ENCODE results near the gene OTOF.
A peak's percentile ranks its signal among the peaks of the same experiment; 100 is the strongest.

The OTOF gene

DNA sequence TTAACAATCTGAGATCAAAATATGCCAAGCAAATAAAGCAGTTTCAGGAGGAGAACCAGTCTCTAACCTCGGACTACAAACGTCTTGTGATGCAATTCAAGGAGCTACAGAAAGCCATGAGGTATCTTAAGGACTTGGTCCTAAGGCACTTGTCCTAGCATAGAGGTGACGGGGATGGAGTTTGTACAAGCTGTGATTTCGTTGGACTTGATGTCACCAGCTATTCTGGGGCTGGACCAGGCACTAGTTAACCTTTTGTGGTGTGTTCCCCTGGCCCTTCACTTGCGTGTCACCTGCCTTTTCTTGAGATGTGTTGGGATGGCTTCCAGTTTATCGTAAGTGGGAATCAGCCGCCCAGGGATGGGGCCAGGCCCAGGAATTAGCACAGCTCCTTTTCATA lies 33.7 kb downstream of the OTOF start:
- DNase-seq: no peak

DNA sequence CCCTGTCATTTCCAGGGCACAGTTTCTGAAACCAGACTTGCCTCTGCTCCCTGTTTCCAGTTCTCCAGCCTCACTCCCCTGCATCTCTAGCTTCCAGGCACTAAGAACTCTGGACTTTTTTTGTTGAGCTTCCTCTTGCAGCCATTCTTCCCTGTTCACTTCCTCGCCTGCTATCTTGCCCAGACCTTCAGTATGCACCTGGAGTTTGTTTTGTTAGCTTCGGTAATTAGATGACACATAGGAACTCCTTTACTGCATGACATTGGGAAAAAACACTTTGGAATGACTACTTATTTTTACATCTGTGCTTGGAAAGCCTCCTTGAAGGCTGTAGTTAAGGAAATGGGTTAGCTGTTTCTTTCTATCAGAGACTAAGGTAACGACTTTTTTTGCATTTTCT lies 35.2 kb downstream of the OTOF start:
- DNase-seq: no peak

DNA sequence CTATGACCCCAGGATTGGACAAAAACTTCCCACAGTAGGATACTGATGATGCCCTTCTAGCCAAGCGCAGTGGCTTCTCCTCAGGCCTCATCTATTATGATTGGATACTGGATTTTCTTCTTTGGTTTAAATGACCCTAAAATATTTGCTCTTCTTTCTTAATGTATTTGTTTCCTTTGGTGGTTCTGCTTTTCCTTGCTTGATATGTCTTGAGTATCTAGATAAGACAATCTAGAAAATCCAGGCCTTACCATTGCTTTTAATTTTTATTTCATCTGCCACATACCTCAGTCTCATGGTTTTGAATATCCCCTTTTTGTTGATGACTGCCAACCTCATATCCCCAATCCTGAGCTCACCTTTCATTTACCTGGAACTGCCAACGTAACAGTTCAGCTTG lies 35.6 kb downstream of the OTOF start:
- no peak for DNase-seq

DNA sequence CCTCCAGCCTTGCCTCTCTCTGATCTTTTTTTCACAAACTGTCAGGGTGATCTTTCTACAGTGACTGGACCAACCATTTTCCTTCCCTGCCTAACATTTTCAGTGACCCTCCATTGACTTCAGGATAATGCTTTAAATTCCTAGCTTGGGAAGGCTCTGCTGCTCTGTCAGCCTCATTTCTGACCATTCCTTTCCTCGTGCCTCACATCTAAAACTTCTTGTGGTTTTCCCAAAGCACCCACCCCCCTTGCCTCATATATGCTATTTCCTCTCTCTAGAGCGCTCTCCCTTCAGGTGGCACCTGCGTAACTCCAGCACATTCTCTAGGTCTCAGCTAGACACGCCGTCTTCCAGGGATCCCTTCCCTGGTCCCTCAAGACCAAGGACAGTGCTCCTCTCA lies 39.0 kb downstream of the OTOF start:
- no peak for DNase-seq

DNA sequence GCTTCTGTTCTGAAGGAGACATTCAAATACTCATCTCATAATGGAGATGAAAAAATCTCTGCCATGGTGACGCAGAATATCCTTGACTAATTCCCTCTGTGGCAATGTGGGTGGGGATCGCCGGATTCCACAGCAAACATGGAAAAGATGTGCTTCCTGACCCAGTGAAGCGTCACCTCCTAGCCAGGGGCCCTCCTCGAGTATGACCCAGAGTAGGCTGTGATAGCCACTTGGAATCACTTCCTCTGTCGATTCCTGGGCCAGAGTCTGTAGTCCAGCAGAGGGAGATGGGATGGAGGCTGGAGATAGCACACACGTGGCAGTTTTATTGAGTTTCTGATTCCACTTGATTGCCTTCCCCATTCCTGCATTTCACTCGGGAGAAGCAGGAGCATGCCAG lies 39.4 kb downstream of the OTOF start:
- DNase-seq: peak; percentile 2

DNA sequence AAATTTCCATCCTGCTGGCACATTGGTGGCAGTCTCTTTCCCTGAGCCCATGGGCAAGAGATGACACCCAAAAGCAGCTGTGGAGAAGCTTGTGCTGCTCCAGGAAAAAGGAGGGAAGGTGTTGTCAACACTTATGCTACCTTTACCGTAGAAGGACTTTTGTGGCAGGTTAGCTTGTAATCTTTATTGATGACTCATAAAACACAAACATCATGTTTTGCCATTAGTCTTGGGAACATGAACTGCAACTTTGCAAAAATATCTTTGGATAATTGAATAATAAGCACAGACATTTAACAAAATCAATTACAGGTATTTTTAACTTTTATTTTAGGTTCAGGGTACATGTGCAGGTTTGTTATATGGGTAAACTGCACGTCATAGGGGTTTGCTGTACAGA lies 42.8 kb downstream of the OTOF start:
- DNase-seq: no peak

DNA sequence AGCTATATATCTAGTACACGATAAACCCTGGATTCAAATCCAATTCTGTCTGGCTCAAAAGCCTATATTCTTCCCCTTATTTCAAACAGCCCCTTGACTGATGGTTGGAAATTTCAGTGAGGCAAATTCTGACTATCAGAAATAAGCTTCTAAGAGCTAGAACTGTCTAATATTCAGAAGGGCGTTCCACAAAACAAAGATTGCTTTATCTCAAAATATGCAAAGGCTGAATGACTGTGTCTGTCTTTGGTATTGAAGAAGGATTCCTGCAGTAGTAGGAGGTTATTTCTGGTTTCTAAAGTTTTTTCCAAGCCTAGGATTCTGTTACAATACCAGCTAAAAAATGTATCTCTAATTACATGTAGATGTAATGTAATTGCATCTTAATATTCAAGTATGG lies 45.1 kb downstream of the OTOF start:
- DNase-seq: no peak

DNA sequence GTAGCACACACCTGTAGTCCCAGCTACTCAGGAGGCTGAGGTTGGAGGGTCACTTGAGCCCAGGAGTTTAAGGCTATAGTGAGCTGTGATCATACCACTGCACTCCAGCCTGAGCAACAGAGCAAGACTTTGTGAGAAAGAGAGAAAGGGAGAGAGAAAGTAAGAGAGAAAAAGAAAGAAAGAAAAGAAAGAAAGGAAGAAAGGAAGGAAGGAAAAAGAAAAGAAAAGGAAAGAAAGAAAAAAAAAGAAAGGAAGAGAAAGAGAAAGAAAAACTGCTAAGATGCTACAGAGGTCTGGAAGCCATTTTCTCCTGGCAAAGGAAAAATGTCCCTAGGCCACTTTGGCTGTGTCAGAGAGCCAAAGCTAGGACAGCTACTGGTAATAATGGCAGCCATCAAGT lies 45.6 kb downstream of the OTOF start:
- DNase-seq: no peak

DNA sequence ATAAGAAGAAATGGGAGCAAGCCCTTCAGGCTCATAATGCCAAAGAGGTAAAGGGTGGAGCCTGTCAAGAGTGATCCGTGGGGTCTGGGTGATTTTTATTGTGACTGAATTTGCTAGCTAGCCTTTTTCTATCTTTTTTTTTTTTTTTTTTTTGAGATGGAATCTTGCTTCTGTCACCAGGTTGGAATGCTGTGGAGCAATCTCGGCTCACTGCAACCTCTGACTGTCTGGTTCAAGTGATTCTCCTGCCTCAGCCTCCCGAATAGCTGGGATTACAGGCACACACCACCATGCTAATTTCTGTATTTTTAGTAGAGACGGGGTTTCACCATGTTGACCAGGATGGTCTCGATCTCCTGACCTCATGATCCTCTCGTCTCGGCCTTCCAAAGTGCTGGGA lies 47.1 kb downstream of the OTOF start:
- no peak for DNase-seq

DNA sequence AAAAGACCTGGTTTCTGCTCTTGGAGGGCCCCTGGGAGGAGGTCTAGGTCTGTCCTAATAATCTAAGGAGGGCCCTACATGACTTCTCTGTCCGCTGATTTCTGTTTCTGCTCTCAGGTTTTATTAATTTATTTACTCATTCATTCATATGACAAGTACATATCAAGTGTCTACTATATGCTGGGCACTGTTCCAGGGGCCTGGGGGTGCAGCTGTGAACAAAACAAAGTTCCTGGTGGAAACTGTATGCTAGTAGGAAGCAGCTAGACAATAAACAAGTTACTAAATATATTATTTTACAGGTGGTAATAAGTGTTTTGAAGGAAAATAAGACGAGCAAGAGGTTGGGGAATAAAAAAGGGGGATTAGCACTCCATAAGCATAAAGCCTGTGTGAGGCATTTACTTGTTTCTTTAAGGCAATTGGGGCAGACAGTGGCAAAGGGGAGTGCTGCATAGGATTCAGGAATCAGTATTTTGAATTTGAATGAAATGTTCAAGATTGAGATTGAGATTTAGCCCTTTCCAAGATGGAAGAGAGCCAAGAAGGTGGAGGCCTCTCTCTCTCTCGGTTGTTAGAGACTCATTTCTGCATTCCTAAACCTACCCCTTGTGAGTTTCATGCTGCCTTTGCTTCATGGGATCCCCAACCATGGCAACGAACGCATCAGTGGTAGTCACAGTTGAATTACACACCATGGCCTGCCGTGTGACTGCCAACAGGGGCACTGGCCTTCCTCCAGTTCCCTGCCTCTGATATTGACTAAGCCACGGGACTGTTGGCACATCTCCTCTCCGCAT lies 47.9 kb downstream of the OTOF start:
- DNase-seq: peak; percentile 62

DNA sequence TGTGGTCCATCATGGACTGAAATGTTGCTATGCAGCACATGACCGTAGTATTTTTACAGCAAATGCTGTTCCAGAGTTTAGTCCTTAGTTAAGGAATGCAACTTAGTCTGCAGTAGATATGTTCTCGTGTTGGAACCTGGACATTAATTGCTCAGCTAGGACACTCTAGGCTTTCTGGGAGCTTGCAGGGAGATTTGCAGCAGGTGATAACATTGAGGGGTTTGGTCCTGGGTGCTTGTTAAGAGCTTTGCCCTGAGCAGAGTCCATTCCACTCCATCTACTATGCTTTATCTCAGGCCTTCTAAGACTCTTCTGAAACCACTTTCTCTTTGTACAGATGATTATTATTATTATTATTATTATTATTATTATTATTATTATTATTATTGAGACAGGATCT lies 49.1 kb downstream of the OTOF start:
- DNase-seq: no peak

DNA sequence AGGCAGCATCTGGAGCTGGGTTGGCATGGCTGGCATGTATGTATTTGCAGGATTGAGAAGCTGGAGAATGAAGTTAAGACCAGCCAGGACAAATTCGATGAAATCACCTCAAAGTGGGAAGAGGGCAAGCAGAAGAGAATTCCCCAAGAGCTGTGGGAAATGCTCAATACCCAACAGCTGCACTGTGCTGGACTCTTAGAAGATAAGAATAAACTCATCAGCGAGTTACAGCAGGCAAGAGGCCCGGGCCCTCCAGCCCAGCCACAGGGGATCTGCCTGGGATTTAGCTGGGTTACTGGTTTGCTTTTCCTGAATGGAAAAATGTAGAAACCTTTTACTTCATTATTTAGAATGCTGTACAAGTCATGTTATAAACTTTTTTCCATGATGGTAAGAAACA lies 53.7 kb downstream of the OTOF start:
- no peak for DNase-seq

DNA sequence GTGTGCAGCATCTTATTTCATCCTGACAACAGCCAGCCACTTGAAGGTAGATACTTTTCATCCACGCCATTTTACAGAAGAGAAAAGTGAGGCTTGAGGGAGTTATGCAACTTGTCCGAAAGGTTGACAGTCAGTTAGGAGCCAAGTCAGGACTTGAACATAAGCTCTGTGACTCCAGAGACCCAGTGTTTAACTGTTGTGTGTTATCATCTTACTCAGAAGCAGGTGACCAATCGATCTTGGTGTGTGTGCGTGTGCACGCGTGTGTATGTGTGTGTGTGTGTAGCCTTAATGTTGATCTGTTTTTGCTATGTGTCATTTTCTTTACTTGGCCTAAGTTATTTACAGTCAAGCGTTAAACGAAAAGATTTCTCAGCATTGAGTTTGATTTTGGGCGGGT lies 54.2 kb downstream of the OTOF start:
- DNase-seq: no peak

DNA sequence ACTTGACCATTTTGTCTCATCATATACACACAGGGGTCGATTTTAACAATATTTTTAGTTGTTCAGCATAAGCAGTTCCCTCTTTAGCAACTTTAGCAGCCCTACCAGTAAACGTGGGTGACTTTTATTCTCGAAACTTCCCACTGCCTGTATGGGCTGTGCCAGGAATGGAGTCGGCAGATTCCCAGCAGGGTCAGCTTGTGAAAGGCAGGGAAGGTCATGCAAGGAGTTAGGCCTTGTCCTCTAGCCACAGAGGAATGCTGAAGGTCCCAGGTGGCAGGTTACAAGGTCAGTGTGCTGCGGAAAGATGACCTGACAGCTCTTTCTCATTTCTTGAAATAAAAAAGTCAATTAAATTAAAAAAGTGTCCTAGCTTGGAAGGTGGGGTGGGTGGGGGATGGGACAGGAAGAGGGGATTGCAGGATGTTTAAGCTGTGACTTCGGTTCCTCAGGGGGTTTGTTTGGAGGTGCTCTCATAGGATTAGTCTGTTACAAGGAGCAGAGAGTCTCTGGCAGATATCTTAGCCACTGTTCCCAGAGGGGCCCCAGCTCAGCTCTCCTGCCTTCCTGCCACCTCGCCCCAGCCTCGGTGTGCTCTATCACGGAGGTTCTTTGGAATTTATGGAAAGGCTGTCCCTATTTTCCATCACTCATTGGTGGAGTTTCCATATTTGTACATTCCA lies 54.8 kb downstream of the OTOF start:
- DNase-seq: no peak

DNA sequence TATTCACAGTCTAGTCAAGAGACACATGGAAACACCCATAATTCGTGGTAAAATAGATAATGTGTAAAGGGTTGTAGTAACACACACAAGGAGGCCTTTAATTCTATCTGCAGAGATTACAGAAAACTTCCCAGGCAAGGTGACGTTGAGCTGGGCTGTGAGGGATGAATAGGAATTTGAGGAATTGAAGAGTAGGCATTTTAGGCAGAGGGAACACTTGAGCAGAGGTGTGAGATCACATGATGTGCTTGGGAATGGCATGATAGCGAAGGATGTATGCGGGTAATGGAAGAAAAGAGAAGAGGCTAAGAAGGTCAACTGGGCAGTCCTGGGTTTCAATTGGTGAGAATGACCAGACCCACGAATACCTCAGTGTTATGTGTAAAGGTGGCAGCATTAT lies 56.0 kb downstream of the OTOF start:
- DNase-seq: no peak

DNA sequence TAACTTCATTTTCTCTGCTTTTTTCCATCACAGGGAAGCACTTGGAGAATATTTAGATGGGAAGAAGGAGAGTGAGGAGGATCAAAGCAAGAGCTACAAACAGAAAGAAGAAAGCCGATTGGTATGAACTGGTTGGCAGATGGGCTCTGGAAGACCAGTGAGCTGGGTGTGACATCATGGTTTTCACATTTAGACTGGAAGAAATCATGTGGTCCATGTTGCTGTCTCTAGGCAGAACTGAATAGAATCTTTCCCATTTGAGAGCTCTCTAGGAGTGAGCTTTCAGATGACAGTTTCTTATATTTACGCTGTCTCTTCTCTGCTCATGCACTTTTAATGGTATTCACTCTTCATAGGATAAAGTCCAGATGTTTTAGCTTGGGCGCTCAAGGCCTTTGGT lies 63.6 kb downstream of the OTOF start:
- DNase-seq: no peak

DNA sequence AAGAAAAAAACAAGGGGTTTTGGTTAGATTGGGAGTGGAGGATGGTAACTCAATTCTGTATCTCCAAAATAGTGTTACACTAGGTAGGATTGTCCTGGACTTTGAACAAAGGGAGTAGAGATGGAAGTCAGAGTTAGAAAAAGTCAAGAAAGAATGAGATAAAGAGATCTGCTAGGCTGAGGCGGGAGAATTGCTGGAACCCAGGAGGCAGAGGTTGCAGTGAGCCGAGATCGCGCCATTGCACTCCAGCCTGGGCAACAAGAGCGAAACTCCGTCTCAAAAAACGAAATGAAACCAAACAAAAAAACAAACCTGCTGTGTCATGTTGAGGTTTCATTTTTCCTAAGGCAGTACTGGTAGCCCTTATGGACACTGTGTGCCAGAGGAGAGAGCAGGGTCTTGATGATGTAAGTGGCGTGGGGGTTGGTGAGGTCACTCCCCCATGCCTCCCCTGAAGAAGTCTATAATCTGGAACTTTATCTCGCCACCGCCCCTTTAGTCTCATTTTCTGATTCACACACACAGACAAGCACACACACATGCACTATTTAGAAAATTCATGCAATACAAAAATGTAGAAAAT lies 65.7 kb downstream of the OTOF start:
- DNase-seq: no peak

DNA sequence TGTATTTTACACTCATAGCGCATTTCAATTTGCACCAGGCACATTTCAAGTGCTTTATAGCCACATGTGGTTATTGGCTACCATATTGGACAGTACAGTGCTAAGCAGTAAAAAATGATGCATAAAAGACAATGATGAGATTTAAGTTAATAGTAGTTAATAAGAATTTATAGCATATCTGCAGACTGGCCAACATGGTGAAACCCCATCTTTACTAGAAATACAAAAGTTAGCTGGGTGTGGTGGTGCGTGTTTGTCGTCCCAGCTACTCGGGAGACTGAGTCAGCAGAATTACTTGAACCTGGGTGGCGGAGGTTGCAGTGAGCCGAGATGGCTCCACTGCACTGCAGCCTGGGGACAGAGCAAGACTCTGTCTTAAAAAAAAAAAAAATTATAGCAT lies 66.5 kb downstream of the OTOF start:
- no peak for DNase-seq

DNA sequence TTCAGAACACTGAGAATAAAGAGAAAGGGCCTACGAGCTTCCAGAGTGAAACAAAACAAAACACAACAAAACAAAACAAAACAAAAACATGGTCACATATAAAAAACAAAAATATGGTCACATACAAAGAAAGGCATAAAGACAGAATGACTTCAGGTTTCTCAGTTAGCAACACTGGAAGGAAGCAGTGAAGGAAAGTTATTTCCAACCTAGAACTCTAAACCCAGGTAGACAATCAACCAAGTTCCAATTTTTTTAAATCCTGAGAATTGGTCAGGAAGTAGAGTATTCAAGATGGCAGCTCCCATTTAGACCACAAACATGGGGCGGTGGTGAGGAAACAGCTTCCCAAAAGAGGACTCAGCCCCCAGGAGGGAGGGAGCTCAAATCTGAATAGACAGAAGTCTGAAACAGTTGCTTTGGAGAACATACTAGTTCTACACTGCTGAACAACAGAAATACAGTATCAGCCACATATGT lies 67.1 kb downstream of the OTOF start:
- no peak for DNase-seq

DNA sequence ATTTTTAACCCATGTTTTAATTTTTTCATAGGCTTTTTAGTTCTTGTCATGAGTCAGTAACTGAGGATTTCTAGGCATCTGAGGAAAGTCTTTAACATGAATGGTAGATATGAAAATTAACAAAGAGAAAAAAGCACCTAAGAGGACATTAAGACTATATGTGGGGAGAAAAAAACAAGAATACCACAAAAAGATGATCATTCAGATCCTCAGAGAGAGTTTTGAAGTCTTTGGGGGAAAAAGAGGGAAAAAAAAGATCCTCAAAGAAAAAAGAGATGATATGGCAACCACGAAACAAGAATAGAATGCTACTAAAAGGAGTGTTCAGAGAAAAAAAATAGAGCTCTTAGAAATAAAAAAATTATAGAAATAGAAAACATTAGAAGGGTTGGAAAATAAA lies 68.1 kb downstream of the OTOF start:
- DNase-seq: no peak

DNA sequence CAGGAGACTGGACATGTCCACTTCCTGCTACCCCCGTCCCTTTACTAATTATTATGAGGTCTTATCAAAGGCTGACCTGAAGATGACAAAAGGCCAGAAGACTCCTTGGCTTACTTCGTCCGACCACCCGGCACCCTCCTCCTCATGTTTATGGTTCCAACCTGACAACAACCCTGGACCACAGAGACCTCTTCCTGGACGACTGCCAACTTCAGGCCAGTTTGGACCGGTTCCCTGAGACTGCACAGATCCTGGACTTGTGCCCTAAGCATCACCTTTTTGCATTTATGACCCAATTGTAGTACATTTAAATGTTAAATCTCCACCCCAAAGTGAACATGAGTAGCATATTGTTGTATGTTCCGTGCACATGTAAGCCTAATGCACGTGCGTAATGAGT lies 70.4 kb downstream of the OTOF start:
- no peak for DNase-seq
